GM12875 (cell line): Measurements from ENCODE around the gene SLC35G4.

Source experiments
- H3K4me3 ChIP-seq: one replicate; pipeline ENCODE4 v1.5.1; 2011; ENCODE audit warnings: low read depth, low read length, control low read depth
- TF ChIP-seq, protein P1 (sequence below): IDR thresholded peaks from 2 replicates; pipeline ENCODE4 v1.5.1; 2011; ENCODE audit warnings: low read depth, mild to moderate bottlenecking, control low read depth, inconsistent platforms, low read length, moderate library complexity, borderline replicate concordance; ENCODE audit not compliant: insufficient read depth

SLC35G4 gene

DNA sequence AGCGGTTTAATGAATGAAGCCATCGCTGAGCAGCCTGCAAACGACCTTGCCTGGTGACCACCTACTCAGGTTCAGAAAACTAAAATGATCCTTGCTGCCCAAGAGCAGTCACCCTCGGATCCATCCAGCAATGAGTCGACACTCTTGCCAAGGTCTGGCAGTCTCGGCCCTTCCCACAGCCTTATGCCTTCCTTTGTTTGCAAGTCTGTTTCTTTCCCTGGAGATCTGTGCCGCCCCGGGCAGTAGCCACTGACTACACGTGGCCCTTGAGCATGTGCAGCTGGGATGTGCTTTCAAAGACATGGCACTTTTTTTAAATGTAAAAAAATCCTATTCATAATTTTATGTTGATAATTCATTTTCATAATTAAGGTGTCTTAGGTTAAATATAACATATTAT, 37.2 kb upstream of the SLC35G4 start:
- H3K4me3 ChIP-seq: no peak overlapping the region
- TF ChIP-seq, protein P1, sequence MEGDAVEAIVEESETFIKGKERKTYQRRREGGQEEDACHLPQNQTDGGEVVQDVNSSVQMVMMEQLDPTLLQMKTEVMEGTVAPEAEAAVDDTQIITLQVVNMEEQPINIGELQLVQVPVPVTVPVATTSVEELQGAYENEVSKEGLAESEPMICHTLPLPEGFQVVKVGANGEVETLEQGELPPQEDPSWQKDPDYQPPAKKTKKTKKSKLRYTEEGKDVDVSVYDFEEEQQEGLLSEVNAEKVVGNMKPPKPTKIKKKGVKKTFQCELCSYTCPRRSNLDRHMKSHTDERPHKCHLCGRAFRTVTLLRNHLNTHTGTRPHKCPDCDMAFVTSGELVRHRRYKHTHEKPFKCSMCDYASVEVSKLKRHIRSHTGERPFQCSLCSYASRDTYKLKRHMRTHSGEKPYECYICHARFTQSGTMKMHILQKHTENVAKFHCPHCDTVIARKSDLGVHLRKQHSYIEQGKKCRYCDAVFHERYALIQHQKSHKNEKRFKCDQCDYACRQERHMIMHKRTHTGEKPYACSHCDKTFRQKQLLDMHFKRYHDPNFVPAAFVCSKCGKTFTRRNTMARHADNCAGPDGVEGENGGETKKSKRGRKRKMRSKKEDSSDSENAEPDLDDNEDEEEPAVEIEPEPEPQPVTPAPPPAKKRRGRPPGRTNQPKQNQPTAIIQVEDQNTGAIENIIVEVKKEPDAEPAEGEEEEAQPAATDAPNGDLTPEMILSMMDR: no peak

DNA sequence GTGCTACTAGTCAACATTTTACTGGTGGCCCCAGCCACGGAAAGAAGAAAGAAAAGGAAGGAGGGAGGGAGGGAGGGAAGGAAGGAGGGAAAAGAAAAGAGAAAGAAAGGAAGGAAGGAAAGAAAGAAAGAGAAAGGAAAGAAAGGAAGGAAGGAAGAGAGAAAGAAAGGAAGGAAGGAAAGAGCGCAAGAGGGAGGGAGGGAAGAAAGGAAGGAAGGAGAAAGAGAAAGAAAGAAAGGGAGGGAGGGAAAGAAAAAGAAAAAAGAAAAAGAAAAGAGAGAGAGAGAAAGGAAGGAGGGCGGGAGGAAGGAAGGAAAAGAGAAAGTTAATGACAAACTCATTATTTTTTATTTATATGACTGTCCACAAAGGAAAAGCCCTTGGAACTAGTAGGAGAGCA, 34.9 kb upstream of the SLC35G4 start:
- TF ChIP-seq, protein P1: no peak
- H3K4me3 ChIP-seq: no peak overlapping the region

DNA sequence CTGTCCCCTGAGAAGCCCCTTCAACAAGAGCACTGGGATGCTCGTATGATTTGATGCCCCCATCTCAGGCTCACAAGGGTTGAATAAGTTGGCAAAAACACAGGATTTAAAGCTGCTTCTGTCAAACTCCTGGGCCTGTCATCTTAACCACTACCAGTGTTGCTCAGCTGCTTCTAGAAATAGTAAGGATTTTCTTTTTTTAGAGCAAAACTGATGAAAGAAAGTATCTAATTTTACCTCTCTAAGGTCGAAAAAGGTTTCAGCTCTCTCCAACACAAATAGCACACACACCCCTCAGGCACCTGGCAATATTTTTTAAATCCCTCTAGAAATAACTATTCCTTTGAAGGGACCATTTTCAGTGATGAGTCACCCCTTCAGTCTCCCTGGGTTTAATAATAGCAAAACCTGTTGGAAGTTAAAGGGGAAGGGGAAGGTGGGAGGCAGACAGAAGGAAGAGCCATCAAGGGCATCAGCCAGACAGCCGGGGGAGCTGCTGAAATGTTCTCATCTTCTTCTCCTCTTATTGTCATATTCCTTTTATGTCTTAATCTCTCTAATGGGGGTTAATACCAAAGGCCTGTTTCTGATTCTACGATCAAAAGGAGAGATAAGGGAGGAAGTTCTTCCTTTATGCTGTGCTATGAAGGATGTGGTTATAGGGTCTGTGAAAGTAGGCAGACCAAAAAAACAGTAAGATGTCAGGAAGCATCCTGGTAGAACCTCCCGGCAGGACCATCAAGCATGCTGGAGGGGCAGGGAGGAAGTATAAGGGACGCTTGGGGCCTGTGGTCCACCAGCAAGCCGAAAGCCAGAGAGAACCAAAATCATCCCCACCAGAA, 31.9 kb upstream of the SLC35G4 start:
- TF ChIP-seq, protein P1: no peak
- H3K4me3 ChIP-seq: no peak overlapping the region

DNA sequence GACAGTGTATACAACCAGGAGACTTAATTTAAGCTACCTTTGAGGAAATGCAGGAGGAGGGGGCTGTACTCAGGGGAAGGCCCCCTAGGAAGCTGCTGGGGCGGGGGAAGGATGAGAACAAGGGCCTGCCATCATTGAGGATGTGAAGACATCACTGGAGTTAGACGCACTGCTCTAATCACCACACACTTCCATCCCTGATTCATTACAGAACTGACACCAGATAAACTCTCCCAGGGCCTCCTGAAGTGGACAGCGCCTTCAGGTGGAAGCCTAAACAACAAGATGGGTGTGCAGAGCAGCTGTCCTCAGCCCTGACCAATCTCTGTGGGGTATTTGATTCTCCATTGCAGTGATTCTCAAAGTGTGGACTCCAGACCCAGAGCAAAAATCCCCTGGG, 30.6 kb upstream of the SLC35G4 start:
- no peak overlapping the region for H3K4me3 ChIP-seq
- TF ChIP-seq, protein P1: no peak

DNA sequence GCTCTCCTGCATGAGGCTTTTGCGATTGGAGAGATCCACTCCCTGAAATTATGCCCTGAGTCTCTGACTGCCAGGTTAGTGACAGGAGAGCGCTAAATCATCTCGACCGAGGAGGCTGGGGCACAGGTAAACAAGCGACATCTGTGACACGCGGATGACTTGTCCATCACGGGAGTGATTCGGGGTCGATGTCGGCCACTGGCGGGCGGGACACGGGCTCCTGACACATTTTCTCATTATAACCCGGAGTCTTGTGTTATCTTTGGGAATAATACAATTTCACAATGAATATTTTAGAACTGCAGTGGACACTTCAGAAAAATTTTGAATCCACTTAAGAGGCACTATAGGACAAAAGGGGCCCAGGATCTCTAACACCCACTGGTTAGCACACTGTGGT, 29.5 kb upstream of the SLC35G4 start:
- H3K4me3 ChIP-seq: no peak overlapping the region
- TF ChIP-seq, protein P1: no peak

DNA sequence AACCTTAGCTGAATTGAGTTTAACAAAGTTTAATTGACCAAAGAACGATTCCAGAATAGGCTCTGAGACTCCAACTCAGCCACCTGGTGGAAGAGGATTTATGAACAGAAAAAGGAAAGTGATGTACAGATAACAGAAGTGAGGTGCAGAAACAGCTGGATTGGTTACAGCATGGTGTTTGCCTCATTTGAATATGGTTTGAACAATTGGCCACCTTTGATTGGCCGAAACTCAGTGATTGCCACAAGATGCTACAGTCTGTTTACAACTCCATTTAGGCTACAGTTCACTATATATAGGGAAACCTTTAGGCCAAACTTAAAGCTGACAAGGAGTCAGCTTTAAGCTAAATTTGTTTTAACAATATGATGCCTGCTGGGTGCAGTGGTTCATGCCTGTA, 28.1 kb upstream of the SLC35G4 start:
- TF ChIP-seq, protein P1: no peak
- H3K4me3 ChIP-seq: no peak overlapping the region

DNA sequence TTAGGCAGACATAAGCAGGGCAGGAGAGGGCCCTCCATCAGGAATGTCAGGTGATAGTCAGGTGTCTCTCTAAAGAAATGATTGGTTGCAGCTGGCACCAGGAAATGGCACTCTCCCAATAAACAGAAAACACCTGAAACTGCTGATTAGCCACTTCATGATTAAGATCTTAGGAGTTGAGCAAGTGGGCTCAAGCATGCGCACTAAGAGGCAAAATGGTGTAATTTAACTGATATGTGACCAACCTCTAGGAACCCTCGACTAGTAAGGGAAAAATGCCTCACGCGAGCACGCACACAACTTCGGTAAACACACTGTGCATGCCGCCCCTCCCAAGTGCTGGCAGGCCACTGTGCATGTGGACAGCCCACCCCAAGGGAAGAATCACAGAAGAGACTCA, 23.8 kb upstream of the SLC35G4 start:
- TF ChIP-seq, protein P1: no peak
- no peak overlapping the region for H3K4me3 ChIP-seq
